Embryonic facial prominence (tissue), 1 donor: Measurements from ENCODE around the gene NR6A1.
A peak's percentile ranks its signal among the peaks of the same experiment; 100 is the strongest.

Experiments
- DNase-seq: peaks from one replicate; pipeline ENCODE4 v3.0.0-alpha.2; 2016; ENCODE audit errors: extremely low spot score

Gene NR6A1

DNA sequence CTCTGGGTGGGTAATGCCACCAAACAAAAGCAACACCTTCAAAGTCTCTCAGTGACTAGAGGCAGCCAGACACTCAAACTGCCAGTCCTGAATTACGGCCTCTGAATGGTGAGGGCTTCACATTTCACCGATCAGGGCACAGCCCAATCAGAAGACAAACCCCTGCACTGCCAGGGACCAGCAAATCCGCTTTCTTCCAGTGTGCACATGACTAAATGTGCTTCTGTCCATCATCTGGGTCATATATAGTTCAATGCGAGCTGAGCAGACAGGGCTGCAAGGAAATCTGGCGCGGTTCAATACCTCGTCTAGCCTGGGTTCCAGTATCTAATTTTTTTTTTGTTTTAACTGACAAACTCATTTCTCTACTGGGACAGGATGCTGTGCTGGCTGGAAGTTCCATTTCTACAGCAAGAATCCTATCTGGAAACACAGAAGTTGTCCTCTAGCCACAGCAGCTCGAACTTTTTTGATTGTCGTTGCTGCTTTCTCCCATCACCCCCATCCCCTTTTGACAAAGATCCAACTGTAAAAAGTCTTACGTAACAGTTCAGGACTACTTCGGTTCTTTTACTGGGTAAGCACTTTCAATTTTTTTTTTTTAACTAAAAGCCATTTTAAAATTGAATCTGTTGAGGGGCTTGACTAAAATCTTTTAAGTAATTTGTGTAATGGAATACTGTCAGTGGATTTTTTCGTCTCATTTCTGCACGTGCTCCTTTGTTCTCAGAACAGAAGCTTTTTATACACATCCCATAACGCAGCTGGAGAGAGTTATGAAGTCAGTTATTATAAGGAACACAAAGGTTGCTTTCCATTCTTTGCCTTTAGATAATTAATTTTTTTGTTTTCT lies 112.7 kb downstream of the NR6A1 start:
- DNase-seq: peak; percentile 94

DNA sequence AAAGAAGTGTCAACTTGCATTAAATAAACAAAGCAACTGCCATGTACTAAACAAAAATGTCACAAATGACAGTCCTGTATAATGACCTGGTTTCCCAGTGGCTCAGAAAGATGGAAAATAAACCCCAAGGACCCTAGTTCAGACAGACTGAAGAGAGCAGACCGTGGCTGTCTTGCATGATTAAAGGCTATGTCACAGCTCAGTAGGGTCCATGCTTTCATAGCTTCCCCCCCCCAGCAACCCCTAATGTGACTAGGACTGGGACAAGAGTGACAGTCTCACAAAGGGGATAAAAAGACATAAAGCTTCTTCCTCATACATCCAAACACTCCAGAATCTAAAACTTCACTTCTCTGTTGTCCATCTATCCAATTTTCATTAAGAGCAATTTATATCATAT lies 113.6 kb downstream of the NR6A1 start:
- DNase-seq: no peak

DNA sequence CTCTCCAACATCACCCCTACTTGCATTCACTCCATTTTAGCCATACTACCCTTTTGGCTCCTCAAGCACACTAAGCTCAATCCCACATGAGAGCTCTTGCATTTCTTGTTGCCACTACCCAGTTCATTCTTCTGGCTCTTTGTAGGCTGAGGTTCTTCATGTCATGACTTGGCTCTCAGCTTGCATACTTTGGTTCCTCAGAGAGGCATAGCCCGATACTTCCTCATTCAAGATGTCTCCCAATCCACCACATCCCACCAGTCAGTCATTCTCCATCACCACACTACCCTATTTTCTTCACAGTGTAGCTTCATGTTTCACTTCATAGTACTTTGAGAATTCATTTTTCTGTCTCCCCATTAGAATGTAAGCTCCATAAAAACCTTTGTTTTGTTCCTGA lies 116.7 kb downstream of the NR6A1 start:
- DNase-seq: no peak

DNA sequence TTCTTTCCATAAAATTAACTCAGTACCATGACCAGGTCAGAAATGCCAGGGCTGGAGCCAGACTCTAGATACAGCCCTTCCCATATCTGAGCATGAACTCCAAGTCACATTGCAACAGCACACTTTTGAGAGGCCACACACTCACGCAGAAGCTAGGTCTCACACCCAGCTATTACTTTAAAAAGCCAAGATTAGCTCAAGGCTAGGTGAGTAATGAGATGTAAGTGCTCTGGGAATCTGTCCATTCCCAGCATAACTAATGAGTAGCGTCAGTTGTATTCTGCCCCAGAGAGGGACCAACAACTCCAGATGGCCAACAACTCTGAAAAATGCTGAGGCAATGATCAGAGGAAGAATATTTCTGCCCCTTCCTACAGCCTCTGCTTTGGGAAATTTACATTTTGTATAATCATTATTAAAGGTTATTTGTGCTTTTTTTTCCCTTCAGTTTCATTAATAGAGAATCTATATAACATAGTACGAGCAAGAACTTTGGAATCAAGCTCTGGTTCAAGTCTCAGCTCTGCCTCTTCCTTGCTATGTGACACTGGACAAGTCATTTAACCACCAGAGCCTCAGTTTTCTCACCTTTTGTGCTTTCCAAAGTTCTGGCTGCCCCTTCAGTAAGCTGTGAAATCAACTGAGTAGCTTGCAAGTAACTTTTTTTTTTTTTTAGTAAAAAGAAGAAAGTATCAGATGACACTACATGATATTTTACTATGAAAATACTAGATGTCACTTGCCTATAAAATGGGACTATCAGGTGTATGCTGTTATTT lies 118.3 kb downstream of the NR6A1 start:
- no peak for DNase-seq

DNA sequence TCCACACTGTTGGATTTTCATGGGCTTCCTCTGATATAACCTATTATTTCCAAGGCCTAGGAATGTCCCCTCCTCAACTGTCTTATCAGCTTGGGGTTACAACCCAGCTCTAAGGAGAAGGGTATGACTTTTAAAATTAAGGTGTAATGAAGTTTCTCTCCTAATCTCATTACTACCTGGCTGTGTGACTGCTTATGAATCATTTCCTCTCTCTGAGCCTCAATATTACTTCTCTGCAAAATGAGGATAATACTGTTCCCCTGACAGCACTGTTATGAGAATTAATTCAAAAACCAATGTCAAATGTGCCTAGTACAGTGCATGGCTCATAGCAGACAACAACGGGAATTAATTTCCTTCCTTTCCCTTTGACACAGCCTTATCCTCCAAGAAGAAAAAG lies 118.9 kb downstream of the NR6A1 start:
- no peak for DNase-seq

DNA sequence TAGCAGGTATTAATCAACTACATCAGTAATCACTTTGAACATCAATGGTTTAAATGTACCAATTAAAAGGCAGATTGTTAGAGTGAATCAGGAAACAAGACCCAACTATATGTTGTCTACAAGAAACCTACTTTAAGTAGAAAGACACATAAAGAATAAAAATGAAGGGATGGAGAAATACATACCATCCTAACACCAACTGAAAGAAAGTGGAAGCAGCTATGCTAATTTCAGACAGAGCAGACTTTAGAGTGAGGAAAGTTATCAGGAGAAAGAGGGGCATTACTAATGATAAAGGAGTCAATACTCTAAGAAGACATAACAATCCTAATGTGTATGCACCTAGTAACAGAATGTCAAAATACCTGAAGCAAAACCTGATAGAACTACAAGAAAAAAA lies 125.8 kb downstream of the NR6A1 start:
- no peak for DNase-seq

DNA sequence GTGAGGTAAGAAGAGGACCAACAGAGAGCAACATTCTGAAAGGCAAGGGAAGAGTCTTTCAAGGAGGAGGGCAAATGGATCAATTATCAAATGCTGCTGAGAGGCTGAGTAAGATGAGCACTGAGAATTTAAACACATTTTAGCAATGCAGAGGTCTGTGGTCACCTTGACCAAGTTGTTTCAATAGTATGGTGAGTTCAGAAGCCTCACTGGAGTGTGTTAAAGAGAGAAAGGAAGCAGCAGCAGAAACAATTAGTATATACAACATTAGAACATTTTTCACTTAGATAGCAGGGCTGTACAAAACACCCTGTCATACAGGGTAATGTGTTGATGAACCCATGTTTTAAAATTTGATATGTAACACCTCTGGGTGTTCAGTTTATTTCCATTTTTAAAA lies 131.5 kb downstream of the NR6A1 start:
- DNase-seq: no peak

DNA sequence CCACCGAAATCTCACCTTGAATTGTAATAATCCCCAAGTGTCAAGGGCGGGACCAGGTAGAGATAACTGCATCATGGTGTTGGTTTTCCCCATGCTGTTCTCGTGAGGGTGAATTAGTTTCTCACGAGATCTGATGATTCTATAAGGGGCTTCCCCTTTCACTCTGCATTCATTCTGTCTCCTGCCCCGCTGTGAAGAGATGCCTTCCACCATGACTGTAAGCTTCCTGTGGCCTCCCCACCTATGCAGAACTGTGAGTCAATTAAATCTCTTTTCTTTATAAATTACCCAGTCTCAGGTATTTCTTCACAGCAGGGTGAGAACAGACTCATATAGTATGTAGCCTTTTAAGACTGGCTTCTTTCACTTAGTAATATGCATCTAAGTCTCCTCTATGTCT lies 135.8 kb downstream of the NR6A1 start:
- no peak for DNase-seq

DNA sequence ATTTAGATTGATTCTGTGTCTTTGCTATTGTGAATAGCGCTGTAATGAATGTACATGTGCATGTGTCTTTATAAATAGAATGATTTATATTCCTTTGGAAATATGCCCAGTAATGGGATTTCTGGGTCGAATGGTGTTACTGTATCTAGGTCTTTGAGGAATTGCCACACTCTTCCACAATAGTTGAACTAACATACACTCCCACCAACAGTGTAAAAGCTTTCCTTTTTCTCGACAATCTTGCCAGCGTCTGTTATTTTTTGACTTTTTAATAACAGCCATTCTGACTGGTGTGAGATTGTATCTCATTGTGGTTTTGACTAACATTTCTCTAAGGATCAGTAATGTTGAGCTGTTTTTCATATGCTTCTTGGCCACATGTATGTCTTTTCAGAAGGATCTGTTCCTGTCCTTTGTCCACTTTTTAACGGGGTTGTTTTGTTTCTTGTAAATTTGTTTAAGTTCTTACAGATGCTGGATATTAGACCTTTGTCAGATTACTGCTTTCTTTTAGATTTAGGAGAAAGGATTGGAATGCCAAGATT lies 139.0 kb downstream of the NR6A1 start:
- DNase-seq: no peak

DNA sequence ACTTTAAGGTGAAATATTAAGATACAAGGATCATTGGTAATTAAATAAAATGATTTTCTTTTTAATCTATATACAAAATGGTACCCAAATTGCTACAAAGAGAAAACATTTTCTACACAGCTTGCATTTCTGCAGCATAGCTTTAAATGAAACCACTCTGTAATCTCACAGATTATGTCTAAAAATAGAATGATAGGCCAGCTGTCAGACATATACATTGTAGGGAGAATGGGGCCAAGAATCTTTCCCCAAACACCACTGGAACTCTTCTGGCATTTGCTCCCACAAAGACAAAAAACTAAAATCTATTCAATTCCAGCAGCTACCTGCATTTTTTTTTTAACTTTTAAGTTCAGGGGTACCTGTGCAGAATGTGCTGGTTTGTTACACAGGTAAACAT lies 139.8 kb downstream of the NR6A1 start:
- DNase-seq: no peak

DNA sequence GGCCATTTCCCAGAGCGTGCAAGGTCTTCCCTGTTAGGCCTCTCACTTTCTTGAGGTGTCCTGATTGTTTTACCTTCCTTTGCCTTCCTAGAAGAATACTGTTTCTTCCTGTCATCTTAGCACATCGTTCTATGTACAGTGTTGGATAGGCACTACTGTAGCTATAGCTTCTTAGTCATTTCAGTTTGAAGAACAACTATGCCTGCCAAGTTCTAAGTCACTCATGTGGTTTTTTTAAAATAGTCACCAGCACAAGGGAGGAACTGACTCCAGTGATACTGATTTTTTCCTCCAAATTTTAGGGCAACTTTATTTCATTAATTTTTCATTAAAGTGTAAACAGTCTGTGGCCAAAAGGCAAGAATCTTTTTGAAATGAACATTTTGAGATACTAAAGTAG lies 141.5 kb downstream of the NR6A1 start:
- DNase-seq: no peak

DNA sequence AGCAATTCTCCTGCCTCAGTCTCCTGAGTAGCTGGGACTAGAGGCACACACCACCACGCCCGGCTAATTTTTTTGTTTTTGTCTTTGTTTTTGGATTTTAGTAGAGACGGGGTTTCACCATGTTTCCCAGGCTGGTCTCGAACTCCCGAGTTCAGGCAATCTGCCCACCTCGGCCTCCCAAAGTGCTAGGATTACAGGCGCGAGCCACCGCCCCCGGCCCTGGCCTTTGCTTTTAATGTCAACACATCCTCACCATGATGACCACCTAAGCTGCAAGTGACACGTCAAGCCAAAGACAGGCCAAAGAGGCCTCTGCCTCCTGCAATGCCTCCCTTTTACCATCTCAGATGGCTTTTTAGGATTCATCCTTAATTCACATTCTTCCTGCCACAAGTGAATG lies 142.4 kb downstream of the NR6A1 start:
- DNase-seq: no peak

DNA sequence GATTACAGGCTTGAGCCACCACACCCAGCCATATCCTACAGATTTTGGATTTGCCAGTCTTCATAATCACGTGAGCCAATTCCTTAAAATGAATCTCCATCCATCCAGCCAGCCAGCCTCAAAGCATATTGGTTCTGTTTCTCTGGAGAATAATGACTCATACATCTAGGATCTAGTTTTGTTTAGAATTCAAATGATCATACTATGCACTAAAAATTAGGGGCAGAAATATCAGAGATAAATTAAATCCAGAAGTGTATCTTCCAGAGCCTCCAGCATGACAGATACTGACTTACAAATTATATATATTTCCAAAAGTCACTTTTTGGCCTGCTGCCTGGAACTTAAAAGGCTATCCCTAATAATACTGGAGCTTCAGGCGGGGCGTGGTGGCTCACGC lies 144.8 kb downstream of the NR6A1 start:
- no peak for DNase-seq

DNA sequence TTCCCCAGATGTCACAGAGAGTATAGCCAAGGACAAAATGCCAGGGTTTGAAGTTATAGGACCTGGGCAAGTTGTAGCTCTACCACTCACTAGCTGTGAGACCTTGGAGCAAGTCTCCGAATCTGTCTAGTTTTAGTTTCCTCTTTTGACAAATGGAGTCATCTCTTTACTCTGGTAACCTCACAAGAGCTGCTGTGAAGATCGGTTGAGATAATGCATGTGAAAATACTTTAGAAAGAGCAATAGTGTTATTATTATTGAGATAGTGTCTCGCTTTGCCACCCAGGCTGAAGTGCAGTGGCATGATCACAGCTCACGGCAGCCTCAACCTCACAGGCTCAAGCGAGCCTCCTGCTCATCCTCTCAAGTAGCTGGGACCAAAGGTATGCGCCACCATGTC lies 146.0 kb downstream of the NR6A1 start:
- no peak for DNase-seq

DNA sequence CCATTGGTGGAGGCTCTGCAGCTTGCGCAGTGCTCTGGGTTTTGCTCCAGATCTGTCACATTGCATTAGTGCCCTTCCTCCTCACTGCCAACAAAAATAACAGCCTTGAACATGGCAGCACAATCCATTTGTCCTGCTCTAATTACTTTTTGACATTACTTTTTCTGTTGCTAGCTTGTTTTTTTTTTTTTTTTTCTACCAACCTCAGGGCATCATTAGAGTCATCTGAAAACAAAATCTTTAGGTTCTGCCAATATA lies 146.4 kb downstream of the NR6A1 start:
- no peak for DNase-seq

DNA sequence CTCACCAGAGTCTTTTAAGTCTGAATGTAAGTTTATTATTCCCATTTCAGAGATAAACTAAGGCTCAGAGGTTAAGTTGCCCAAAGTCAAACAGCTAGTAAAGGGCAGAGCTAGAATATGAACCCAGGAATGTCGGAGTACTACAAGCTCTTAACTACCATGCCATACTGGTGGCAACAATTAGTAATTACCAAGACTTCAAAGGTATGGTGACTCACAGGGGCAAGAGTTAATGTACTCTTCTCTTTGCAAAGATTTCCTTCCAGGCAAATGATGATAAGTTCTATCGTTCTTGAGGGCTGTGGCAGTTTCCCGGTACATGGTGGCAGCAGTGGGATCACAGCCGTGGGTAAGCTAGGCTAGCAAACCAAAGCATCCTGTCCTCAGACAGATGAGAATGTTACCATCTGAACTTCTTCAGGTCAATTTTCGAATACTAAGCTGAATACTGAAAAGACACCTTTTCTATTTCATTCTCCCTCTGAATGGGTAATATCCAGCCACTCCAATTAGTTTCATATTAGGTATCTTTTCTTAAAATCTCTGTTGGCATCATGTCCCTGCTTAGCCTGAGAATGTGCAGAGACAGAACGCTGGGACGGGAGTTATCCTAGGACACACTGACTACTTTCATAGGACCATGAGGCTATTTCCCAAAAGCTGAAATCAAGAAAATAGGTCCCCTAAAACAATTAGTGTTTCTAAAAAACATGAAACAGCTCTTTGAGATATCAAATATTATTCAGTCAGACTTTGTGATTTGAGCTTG lies 147.0 kb downstream of the NR6A1 start:
- no peak for DNase-seq

DNA sequence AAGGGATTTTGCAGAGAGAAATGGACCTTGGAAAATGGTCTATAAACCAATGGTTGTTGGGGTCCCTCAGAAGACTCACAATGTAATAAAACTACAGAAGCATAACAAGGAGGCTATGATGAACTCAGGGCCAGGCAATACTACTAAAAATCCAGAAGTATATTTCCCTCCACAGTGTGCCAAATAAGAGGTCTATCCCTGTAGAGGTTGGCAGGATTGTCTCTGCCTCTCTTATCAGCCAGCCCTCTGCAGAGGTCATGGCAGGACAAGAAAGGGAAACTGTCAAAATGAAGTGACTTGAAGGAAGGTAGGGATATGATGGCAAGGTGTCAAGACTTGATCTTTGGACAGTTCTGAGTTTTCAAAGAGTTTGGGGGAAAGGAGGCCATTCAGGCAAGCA lies 148.2 kb downstream of the NR6A1 start:
- DNase-seq: no peak

DNA sequence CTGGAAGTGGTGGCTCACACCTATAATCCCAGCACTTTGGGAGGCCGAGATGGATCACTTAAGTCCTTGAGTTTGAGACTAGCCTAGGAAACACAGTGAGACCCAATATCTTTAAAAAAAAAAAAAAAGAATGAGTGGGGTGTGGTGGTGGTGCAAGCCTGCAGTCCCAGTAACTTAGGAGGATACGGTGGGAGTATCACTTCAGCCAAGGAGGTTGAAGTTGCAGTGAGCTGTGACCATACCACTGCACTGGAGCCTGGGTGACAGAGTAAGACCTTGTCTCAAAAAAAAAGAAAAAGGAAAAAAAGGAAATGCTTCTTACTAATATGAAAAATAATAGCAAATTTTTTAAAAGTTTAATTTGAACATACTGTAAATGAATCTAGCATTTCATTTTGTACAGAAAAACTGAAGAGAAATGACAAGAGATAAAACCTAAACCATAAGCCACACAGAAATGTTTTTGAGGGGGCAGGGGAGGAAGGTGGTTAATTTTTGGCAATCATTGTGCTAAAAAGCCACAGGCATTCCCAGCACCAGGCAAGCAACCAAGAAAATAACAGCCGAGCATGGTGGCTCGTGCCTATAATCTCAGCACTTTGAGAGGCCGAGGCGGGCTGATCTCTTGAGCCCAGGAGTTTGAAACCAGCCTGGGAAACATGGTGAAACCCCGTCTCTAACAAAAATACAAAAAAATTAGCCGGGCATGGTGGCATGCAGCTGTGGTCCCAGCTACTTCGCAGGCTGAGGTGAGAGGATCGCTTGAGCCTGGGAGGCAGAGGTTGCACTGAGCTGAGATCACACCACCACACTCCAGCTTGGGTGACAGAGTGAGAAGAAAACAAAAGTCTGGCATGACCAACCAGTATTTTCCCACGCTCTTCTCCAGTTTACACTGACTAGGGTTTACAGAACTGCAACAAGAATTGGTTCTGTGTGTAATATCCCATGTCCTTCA lies 149.5 kb downstream of the NR6A1 start:
- DNase-seq: no peak

DNA sequence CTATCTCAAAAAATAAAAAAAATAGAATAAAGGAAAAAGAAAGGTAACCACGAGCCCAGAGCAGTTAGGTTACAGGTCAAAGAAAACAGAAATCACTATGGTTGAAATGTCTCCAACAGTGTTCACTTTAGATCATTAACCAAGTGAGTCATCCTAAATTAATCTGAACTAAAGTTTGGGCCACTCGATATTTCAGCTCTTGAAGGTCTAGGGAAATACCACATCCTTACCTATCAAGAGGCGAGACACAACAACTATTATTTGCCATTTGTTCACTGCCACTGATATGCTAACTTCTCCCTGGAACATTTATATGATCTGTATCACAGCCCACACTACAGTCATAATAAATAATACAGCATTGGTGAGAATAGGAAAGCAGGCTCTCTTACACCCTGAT lies 152.6 kb downstream of the NR6A1 start:
- no peak for DNase-seq

DNA sequence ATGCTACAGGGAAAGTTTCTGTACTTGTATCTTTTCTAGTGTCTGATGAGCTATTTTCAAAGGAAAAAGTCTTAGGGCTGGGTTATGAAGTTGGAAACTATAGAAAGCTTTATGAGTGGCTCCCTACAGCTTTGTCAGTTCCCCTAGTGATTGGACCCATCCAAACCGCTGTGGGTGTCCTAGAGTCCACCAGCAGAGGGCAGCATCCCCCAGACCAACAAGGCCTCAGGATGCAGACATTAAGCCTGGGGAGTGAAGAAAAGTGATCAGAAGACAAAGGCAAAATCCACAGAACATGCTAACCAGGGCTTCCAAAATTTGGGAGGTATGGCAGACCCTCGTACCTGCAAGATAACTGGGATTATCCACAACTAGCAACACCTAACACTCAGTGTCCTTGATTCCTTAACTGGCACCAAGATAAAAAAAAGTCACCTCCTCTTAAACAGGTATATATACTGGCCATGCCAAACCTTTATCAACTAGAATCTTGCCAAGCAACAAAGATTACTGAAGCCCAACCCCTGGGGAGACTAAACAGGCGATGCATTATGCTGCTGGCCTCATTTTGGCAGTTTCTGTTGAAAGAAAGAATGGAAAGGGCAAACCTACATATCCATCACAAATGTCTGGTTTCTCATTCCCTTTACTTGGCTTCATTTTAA lies 153.5 kb downstream of the NR6A1 start:
- peak; percentile 48 for DNase-seq

DNA sequence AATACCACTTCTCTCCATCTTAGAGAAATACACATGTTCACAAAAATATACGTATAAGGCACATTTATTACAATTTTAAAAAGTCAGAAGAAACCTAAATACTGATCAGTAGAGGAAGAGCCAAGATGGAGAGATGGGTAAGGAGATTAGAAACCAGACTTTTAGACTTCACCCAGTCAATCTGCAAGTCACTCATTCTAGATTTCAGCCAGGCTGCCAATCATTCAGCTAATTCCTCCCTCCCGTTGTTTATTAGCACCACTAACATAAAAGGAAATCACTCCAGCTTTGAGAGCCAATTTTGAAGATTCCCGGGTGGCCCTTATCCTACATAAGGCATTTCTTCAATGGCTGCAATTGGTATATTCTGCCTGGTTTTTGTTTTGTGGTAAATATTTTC lies 154.2 kb downstream of the NR6A1 start:
- DNase-seq: no peak
